ENCODE results near the gene DDX53.

DDX53 gene

GRCh38 chrX:23008431-23009099 lies 8.8 kb downstream of the DDX53 start:
- Mint-ChIP-seq H3K4me1 (ENCODE audit: low read depth) (no peaks in the 10 kb centered on the region), H3K27ac (no peak overlapping the region), H3K27me3 (ENCODE audit: low read depth) (no peaks in the 10 kb centered on the region), H3K36me3 (ENCODE audit: low read depth) (no peaks in the 10 kb centered on the region), H3K4me3 (no peak overlapping the region), H3K9me3 (no peaks in the 10 kb centered on the region)
- no peak for DNase-seq (ENCODE audit: low spot score)

GRCh38 chrX:23012162-23012561 lies 12.4 kb downstream of the DDX53 start:
- no peaks in the 10 kb centered on the region for H3K9me3 Mint-ChIP-seq
- H3K36me3 Mint-ChIP-seq (ENCODE audit: low read depth) = no peaks in the 10 kb centered on the region
- H3K4me3 Mint-ChIP-seq = no peak overlapping the region
- H3K4me1 Mint-ChIP-seq (ENCODE audit: low read depth) = no peaks in the 10 kb centered on the region
- DNase-seq (ENCODE audit: low spot score) = no peak
- H3K27me3 Mint-ChIP-seq (ENCODE audit: low read depth) = no peaks in the 10 kb centered on the region
- H3K27ac Mint-ChIP-seq = no peak overlapping the region

- H3K4me3 Mint-ChIP-seq = no peak overlapping the region
- H3K27ac Mint-ChIP-seq = no peak overlapping the region
- H3K36me3 Mint-ChIP-seq (ENCODE audit: low read depth) = no peaks in the 10 kb centered on the region
- no peaks in the 10 kb centered on the region for H3K9me3 Mint-ChIP-seq
- no peak for DNase-seq (ENCODE audit: low spot score)
- no peaks in the 10 kb centered on the region for H3K27me3 Mint-ChIP-seq (ENCODE audit: low read depth)
- no peaks in the 10 kb centered on the region for H3K4me1 Mint-ChIP-seq (ENCODE audit: low read depth)
Measured at GRCh38 chrX:23012636-23013035, 12.9 kb downstream of the DDX53 start.

GRCh38 chrX:23013366-23013765 lies 13.6 kb downstream of the DDX53 start:
- no peak for DNase-seq (ENCODE audit: low spot score)
- no peaks in the 10 kb centered on the region for H3K27me3 Mint-ChIP-seq (ENCODE audit: low read depth)

GRCh38 chrX:23031600-23031999 lies 31.8 kb downstream of the DDX53 start:
- Mint-ChIP-seq H3K4me3 (no peak overlapping the region), H3K27me3 (ENCODE audit: low read depth) (no peaks in the 10 kb centered on the region), H3K9me3 (no peaks in the 10 kb centered on the region), H3K27ac (no peak overlapping the region), H3K4me1 (ENCODE audit: low read depth) (no peaks in the 10 kb centered on the region), H3K36me3 (ENCODE audit: low read depth) (no peaks in the 10 kb centered on the region)
- no peak for DNase-seq (ENCODE audit: low spot score)

More at GRCh38 chrX:23013366-23013765, 13.6 kb downstream of the DDX53 start:
- no peak overlapping the region for H3K4me3 Mint-ChIP-seq
- H3K27ac Mint-ChIP-seq = no peak overlapping the region
- H3K9me3 Mint-ChIP-seq = no peaks in the 10 kb centered on the region
- H3K4me1 Mint-ChIP-seq (ENCODE audit: low read depth) = no peaks in the 10 kb centered on the region
- no peaks in the 10 kb centered on the region for H3K36me3 Mint-ChIP-seq (ENCODE audit: low read depth)

GRCh38 chrX:23035493-23035892 lies 35.7 kb downstream of the DDX53 start:
- Mint-ChIP-seq H3K36me3 (ENCODE audit: low read depth) (no peaks in the 10 kb centered on the region), H3K27ac (no peak overlapping the region), H3K9me3 (no peaks in the 10 kb centered on the region), H3K27me3 (ENCODE audit: low read depth) (no peaks in the 10 kb centered on the region), H3K4me1 (ENCODE audit: low read depth) (no peaks in the 10 kb centered on the region), H3K4me3 (no peak overlapping the region)
- no peak for DNase-seq (ENCODE audit: low spot score)

- DNase-seq (ENCODE audit: low spot score) = no peak
- no peak overlapping the region for H3K27ac Mint-ChIP-seq
- H3K4me1 Mint-ChIP-seq (ENCODE audit: low read depth) = no peaks in the 10 kb centered on the region
- H3K4me3 Mint-ChIP-seq = no peak overlapping the region
- H3K36me3 Mint-ChIP-seq (ENCODE audit: low read depth) = no peaks in the 10 kb centered on the region
- no peaks in the 10 kb centered on the region for H3K9me3 Mint-ChIP-seq
- no peaks in the 10 kb centered on the region for H3K27me3 Mint-ChIP-seq (ENCODE audit: low read depth)
Measured at GRCh38 chrX:23046443-23046842, 46.7 kb downstream of the DDX53 start.

- DNase-seq (ENCODE audit: low spot score) = no peak
- no peaks in the 10 kb centered on the region for H3K9me3 Mint-ChIP-seq
- H3K36me3 Mint-ChIP-seq (ENCODE audit: low read depth) = no peaks in the 10 kb centered on the region
- H3K4me1 Mint-ChIP-seq (ENCODE audit: low read depth) = no peaks in the 10 kb centered on the region
- H3K4me3 Mint-ChIP-seq = no peak overlapping the region
- H3K27me3 Mint-ChIP-seq (ENCODE audit: low read depth) = no peaks in the 10 kb centered on the region
- no peak overlapping the region for H3K27ac Mint-ChIP-seq
Measured at GRCh38 chrX:23048806-23049573, 49.2 kb downstream of the DDX53 start.

- Mint-ChIP-seq H3K27ac (no peak overlapping the region), H3K27me3 (ENCODE audit: low read depth) (no peaks in the 10 kb centered on the region), H3K4me1 (ENCODE audit: low read depth) (no peaks in the 10 kb centered on the region), H3K36me3 (ENCODE audit: low read depth) (no peaks in the 10 kb centered on the region), H3K4me3 (no peak overlapping the region), H3K9me3 (no peaks in the 10 kb centered on the region)
- DNase-seq (ENCODE audit: low spot score) = no peak
Measured at GRCh38 chrX:23052324-23052723, 52.6 kb downstream of the DDX53 start.

All from T-helper 2 cell treated with Interferon-gamma antibody and Interleukin-4, amounts not matched to agents 5 μg/mL and 100 μg/mL, for 36 hours (primary cell).